NCI-H146 treated with DMSO at 0.1 percent for 48 hours (cell line): ENCODE measurements around the gene CDH1.
A peak's percentile ranks its signal among the peaks of the same experiment; 100 is the strongest.

Experiments used
- DNase-seq: peaks from one replicate; lab custom pipeline; 2025; ENCODE audit not compliant: unreplicated experiment; lab: John Stamatoyannopoulos, UW

CDH1 gene

DNA sequence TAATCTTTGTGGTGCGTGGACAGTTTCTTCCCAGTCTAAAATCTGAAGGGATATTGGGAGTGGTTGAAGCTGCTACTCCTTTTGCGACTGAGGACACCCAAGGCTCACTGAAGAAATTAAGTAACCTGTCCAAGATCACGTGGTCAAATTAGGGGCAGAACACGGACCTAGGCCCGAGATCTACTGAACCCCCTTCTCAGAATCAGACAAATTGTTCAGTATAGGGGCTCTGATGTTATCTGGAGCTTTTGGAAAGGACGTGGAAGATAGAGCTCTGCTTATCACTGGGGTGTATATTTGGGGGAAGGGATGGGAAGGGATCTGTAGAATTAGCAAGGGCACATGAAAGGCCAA is 107.1 kb downstream of the CDH1 start:
- DNase-seq = no peak

GRCh38 chr16:68848786-68849185 is 111.7 kb downstream of the CDH1 start:
- no peak for DNase-seq

GRCh38 chr16:68850481-68850880 is 113.4 kb downstream of the CDH1 start:
- no peak for DNase-seq

- no peak for DNase-seq
These were observed 114.5 kb downstream of the CDH1 start for GRCh38 chr16:68851601-68852000.

- no peak for DNase-seq
These were observed 120.4 kb downstream of the CDH1 start for GRCh38 chr16:68857479-68857878.

DNA sequence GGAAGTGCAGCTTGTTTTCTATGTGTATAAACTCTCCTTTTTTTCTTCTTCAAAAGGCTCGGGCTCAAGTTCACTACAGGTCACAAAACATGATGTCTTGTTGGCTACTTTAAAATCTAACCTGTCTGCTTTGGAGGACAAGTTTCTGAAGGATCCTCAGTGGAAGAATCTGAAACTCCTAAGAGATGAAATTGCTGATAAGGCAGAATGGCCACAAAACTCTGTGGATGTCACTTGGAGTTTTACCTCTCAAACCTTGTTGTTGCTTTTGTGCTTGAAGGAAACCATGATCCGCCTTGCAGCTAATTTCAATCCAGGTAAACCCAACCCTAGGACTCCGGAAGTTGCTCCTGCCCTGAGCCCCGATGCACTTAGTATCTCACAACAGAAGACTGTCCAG is 122.7 kb downstream of the CDH1 start:
- no peak for DNase-seq

GRCh38 chr16:68860978-68861892 is 124.1 kb downstream of the CDH1 start:
- DNase-seq = no peak

GRCh38 chr16:68866933-68867332 is 129.8 kb downstream of the CDH1 start:
- peak; percentile 26 for DNase-seq

- no peak for DNase-seq
These were observed 132.5 kb downstream of the CDH1 start for GRCh38 chr16:68869492-68870088.

DNA sequence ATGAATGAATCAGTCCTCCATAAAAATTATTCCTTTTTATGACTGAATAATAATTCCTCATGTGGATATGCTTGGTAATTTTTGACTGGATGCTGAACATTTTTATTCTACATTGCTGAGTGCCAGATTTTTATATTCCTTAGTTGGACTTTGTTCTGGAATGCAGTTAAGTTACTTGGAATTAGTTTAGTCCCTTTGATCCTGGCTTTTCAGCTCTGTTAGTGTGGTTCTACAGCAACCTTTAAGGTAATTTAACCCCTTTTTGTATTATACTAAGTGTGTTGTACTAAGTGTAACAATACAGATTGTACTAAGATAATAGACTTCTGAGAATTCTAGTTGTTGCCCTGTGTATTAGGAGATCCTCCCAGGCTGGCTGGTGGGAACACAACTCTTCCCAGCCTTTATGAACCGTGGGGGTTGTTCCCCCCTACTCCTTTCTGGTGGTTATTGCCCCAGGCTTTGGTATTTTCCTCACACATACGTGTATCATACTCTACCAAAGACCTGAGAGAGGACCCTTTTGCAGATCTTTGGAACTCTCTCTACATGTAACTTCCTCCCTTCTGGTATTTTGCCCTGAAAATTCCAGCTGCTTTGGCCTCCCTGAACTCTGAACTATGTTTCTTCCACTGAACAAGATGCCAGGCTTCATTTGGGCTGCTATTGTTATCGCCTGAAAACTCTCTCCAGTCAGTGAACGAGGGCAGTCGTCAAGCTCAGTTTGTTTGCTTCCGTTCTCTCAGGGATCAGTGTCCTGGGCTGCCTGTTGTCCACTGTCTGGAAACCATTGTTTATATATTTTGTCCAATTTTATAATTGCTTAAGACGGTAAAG is 136.8 kb downstream of the CDH1 start:
- DNase-seq = no peak

- DNase-seq = no peak
These were observed 138.8 kb downstream of the CDH1 start for GRCh38 chr16:68875871-68876270.

DNA sequence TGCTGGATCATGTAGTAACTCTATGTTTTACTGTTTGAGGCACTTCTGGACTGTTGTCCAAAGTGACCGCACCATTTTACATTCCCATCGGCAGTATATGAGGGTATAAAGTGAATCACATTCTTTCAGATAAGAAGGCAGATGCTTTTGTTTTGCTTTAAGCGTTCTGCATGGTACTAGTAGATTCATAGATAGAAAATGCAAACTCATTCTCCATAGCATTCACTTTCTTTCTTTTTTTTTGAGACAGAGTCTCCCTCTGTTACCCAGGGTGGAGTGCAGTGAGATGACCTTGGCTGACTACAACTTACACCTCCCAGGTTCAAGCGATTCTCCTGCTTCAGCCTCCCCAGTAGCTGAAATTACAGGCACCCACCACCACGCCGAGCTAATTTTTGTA is 146.6 kb downstream of the CDH1 start:
- no peak for DNase-seq

DNA sequence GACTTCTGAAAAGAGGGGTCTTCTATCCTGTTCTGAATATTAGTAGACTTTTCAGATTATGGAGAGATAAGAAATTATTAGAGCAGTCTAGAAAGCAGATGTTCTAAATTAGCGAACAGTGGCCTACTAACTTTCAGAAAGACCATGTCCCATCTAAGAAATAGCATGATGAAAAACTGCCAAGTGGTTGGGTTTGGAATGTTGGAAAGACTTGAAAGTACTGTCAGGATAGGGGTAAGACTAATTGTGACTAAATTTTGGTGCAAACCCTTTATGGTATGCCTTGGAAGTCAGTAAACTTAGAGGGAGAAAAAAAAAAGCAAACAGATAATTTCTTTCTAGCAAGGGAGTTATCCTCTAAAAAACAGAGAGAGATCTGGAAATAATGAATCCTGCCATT is 147.3 kb downstream of the CDH1 start:
- no peak for DNase-seq
